ENCODE data around the gene PALMD. TPM values are rescaled to one million over a fixed set of nuclear protein-coding genes. Genes with fewer than 3 reads are reported as not detected.

PALMD gene
- total RNA-seq, 1 experiment from 2014 or later: 10.2 TPM

Other genes with a start within 250 kb of the PALMD start
- gene FRRS1, start 120.5 kb downstream of the PALMD start, total RNA-seq (2014; rRNA removed; shearing (Covaris generic)): 12.8 and 14.7 TPM in 2 replicates
- gene AGL, start 204.2 kb downstream of the PALMD start, total RNA-seq (2014; rRNA removed; shearing (Covaris generic)): 6.4 and 8.4 TPM in 2 replicates

Data from M059J (cell line).